Natural killer cell (primary cell): Measurements from ENCODE around the gene ST3GAL3. TPM values are rescaled to one million over a fixed set of nuclear protein-coding genes. Genes with fewer than 3 reads are reported as not detected.

Experiments
- ATAC-seq, 3 donors: fragments of 150-1000 bp in 2 of 3; fragments of 200-7000 bp in 1 of 3; cut with Tn5 transposase; 1 replicate in 1 of 3; 2 replicates in 2 of 3; pipeline ENCODE4 v1.10.0; 2021; ENCODE audit warnings: mild to moderate bottlenecking in 2 of 3, moderate library complexity in 2 of 3
- DNase-seq, 2 donors: peaks; one replicate each; pipeline versions ENCODE4 v3.0.0 to v3.0.0-alpha.2; 2013 to 2021; ENCODE audit warnings: mixed read lengths in 1 of 2
- H3K27ac ChIP-seq: one replicate; pipeline ENCODE4 v1.5.1; 2013; ENCODE audit warnings: mild to moderate bottlenecking, low read length
- H3K27me3 ChIP-seq: one replicate; pipeline ENCODE4 v1.6.1; 2013; ENCODE audit warnings: low read length; ENCODE audit not compliant: control insufficient read depth, insufficient read depth
- H3K36me3 ChIP-seq: one replicate; pipeline ENCODE4 v1.6.1; 2013; ENCODE audit warnings: low read length; ENCODE audit not compliant: control insufficient read depth, insufficient read depth
- H3K4me1 ChIP-seq: one replicate; pipeline ENCODE4 v1.6.1; 2013; ENCODE audit warnings: low read length; ENCODE audit not compliant: control insufficient read depth, insufficient read depth
- H3K4me3 ChIP-seq: one replicate; pipeline ENCODE4 v1.5.1; 2013; ENCODE audit warnings: low read length
- H3K9me3 ChIP-seq: one replicate; pipeline ENCODE4 v1.6.1; 2013; ENCODE audit warnings: low read length; ENCODE audit not compliant: control insufficient read depth, insufficient read depth
- H3K27ac Mint-ChIP-seq, 2 donors: one replicate each; pipeline ENCODE4 v1.8.0; 2022; ENCODE audit warnings: mild to moderate bottlenecking in 2 of 2, mixed read lengths in 2 of 2, moderate library complexity in 1 of 2
- H3K27me3 Mint-ChIP-seq, 2 donors: one replicate each; pipeline ENCODE4 v1.8.0; 2022; ENCODE audit warnings: low read depth in 2 of 2, mixed read lengths in 2 of 2
- H3K36me3 Mint-ChIP-seq: one replicate; pipeline ENCODE4 v1.8.0; 2022; ENCODE audit warnings: mixed read lengths
- H3K4me1 Mint-ChIP-seq, 2 donors: one replicate each; pipeline ENCODE4 v1.8.0; 2022; ENCODE audit warnings: mixed read lengths in 2 of 2
- H3K4me3 Mint-ChIP-seq: one replicate; pipeline ENCODE4 v1.8.0; 2022; ENCODE audit warnings: mild to moderate bottlenecking, moderate library complexity, mixed read lengths
- H3K9me3 Mint-ChIP-seq, 2 donors: one replicate each; pipeline ENCODE4 v1.8.0; 2022; ENCODE audit warnings: mixed read lengths in 2 of 2
- CTCF ChIP-seq: fragments of 200-600 bp; IDR thresholded peaks from one replicate; pipeline ENCODE4 v1.8.0; 2022; ENCODE audit warnings: antibody characterized with exemption
- WGBS: methylation state at CpG from one replicate; pipeline ENCODE4 v1.1.7; 2013; ENCODE audit warnings: missing lambda C conversion rate; ENCODE audit not compliant: insufficient coverage; 5-methylcytosine and 5-hydroxymethylcytosine counted together
- intact Hi-C: fragments of 100-400 bp; cut with micrococcal nuclease; formaldehyde crosslinking; loops from one replicate; pipeline ENCODE4 v1.14.2; 2022
- total RNA-seq, 4 donors: library from RNA; stranded (reverse); fragments of 120-200 nt in 1 of 4; gene quantifications; one replicate each; pipeline versions ENCODE4 v1.2.3 to v1.2.4, GENCODE V29; 2013 to 2022

The ST3GAL3 gene
- total RNA-seq, 3 donors from 2014 or later (not counting 1 experiment from before 2014, with no cell fraction given) = 22.2 to 27.3 (median 22.3) TPM

GRCh38 chr1:43900386-43900785 lies 193.1 kb downstream of the ST3GAL3 start:
- Histone ChIP-seq H3K4me3 (no peak overlapping the region), H3K9me3 (no peaks in the 10 kb centered on the region), H3K36me3 (peaks cover 17% of the 10 kb centered on the region), H3K4me1 (no peaks in the 10 kb centered on the region), H3K27ac (no peak overlapping the region), H3K27me3 (no peaks in the 10 kb centered on the region)
- Mint-ChIP-seq H3K36me3 (no peaks in the 10 kb centered on the region), H3K27me3 (no peaks in the 10 kb centered on the region), H3K27ac (no peak overlapping the region), H3K9me3 (no peaks in the 10 kb centered on the region), H3K4me1 (no peaks in the 10 kb centered on the region), H3K4me3 (no peak overlapping the region)
- intact Hi-C loops = no loop called here
- TF ChIP-seq CTCF = no peak
- DNase-seq (no peak), ATAC-seq (no peak)
- 96% methylated on average over 3 of the region's 3 CpGs for WGBS

DNA sequence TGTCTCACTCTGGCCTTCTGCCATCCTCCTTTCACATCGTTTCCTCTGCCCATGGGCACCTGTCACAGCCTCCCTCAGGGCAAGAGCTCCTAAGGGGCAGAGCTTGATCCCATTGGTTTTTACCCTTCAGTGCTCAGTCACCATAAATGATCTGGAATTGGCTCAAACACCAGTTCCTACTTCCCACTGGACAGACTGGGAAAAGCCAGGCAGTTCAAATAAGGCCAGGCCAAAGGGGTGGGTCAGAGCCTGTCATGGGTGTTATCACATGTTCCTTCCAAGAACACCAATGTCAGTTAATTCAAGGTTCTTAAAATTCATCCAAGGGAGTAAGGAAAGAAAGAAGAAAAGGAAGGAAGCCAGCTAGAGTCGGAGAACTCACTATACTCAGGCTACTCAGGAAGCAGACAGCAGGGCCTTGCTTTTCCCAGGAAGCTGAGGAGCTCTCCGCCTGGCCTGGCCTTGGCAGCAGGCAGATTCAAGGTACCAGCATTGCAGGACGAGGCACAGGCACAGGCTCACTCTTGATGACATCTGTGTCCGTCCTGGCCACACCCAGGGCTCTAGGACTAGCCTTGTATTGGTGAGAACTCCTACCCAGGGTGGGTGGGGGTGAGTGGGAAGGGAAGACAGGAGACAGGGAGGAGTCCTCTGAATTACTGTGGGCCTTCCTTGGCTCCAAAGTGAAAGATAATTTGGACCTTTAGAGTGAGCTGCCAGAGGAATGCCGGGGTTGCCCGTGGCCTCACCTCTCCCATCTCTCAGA lies 194.0 kb downstream of the ST3GAL3 start:
- no peak for ATAC-seq
- H3K36me3 Mint-ChIP-seq = no peaks in the 10 kb centered on the region
- no peaks in the 10 kb centered on the region for H3K27me3 Mint-ChIP-seq
- 87% methylated on average over 7 of the region's 7 CpGs for WGBS
- no peaks in the 10 kb centered on the region for H3K9me3 Mint-ChIP-seq
- no peaks in the 10 kb centered on the region for H3K9me3 ChIP-seq
- H3K4me3 ChIP-seq = no peak overlapping the region
- no peak overlapping the region for H3K4me3 Mint-ChIP-seq
- no peaks in the 10 kb centered on the region for H3K4me1 Mint-ChIP-seq
- TF ChIP-seq CTCF = no peak
- intact Hi-C loops = no loop called here
- H3K27ac Mint-ChIP-seq = no peak overlapping the region
- H3K36me3 ChIP-seq = peaks cover 17% of the 10 kb centered on the region
- H3K27me3 ChIP-seq = no peaks in the 10 kb centered on the region
- no peak overlapping the region for H3K27ac ChIP-seq
- no peak for DNase-seq
- H3K4me1 ChIP-seq = no peaks in the 10 kb centered on the region

DNA sequence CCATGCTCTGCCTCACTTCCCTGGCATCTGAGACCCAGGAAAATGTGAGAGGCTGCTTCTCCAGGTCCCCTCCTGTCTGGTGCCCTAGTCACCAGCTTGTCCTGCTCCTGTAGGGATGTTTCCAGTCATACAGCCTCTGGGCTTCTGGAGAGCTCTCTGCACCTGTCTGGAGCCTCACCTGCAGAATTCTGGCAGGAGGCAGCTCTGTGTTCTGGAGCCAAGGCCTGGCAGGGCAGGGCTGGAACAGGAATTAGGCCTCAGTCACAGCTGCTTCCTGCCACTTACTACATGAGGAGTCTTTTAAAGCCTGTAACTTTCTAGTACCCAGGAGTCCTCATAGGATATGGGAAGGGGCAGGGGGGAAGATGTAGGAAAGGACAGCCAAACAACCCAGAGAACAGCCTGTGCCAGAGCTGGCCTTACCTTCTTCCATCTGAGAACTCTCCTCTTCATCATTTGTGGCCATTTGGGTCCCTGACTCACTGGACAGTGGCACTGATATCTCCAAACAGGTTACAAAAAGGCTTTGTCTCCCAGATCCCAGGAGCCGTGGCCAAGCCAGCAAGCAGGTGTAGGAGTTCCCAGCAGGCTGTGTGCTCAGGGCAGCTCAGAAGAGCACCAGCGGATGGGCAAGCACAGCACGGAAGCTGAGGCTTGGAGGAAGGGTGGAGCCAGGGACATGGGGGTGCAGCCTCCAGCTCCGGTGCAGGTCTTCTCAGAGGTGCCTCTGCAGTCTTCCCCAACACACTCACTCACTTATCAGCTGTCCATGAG lies 194.9 kb downstream of the ST3GAL3 start:
- Histone ChIP-seq H3K27me3 (no peaks in the 10 kb centered on the region), H3K9me3 (no peaks in the 10 kb centered on the region), H3K36me3 (peaks cover 17% of the 10 kb centered on the region), H3K27ac (no peak overlapping the region), H3K4me1 (no peaks in the 10 kb centered on the region), H3K4me3 (no peak overlapping the region)
- H3K27ac Mint-ChIP-seq = no peak overlapping the region
- no peaks in the 10 kb centered on the region for H3K9me3 Mint-ChIP-seq
- H3K36me3 Mint-ChIP-seq = no peaks in the 10 kb centered on the region
- intact Hi-C loops = no loop called here
- TF ChIP-seq CTCF = no peak
- DNase-seq (no peak), ATAC-seq (no peak)
- no peak overlapping the region for H3K4me3 Mint-ChIP-seq
- H3K4me1 Mint-ChIP-seq = no peaks in the 10 kb centered on the region
- no peaks in the 10 kb centered on the region for H3K27me3 Mint-ChIP-seq
- 77% methylated on average over 4 of the region's 4 CpGs for WGBS
